ENCODE measurements around the gene CYP4X1.
"Not testable (repeated sequence)": the region's sequence is repeated elsewhere in the genome, so short reads cannot be mapped to it uniquely, and the experiment has no call there.

Gene CYP4X1

DNA sequence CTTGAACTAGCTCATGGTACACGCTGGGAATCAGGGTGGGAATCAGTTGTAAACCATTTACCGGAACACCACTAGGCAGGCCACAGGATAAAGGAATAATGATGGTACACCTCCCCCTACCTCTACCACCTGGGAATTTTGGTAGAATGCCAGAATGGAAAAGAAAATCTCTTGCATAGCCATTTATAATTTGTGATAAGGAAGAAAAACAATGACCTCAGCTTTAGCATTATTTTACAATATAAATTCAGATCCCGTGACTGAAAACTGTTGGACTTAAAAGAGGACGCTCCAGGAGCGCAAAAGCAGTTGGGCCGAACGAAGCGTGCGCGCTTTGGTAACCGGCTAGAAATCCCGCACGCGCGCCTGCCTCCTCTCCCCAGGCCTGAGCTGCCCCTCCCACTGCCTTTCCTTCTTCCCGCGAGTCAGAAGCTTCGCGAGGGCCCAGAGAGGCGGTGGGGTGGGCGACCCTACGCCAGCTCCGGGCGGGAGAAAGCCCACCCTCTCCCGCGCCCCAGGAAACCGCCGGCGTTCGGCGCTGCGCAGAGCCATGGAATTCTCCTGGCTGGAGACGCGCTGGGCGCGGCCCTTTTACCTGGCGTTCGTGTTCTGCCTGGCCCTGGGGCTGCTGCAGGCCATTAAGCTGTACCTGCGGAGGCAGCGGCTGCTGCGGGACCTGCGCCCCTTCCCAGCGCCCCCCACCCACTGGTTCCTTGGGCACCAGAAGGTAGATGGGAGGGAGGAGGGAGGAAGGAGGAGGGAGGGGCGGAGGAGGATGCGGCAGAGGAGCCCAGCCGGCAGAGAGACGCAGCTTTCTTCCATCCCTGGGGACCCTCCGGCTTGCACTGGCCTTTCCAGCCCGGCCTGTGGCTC, at the start of gene CYP4X1:
Gene CYP4X1, plus strand, starts transcription at position 402 of the 873 bp plus-strand sequence. Its CDS starts 149 bp downstream, at position 551.
- DNase-seq (ENCODE audit: low read depth in 2 of 2) = no peak

DNA sequence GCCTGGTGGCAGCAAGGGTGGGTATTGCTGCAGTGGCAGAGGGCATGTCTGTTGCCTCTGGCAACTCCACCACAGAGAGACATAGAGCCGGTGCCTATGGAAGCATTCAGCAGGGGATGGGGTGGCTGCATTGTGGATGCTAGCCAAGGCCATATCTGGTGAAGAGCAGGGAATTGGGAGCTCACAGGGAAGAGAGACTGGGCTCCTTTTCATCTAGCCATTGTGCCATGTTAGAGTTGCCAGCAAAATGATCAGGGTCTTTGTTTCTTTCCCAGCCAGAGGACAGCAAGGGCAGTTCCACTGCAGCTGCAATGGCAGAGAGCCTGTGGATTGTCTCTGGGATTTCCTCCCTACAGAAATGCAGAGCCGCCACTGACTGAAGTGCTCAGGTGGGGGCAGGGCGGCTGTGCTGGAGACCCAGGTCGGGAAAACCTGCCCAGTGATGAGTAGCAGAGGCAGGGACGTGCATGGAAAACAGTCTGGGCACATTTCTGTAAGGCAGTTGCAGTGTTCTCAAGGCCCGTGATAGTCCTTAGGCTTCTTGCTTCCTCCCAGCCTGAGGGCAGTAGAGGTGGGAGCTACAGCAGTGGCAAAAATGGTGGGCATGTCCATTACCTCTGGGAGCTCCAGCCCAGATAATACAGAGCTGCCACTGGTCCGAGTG, 40.2 kb upstream of the CYP4X1 start:
- DNase-seq (ENCODE audit: low read depth in 2 of 2) = no peak

DNA sequence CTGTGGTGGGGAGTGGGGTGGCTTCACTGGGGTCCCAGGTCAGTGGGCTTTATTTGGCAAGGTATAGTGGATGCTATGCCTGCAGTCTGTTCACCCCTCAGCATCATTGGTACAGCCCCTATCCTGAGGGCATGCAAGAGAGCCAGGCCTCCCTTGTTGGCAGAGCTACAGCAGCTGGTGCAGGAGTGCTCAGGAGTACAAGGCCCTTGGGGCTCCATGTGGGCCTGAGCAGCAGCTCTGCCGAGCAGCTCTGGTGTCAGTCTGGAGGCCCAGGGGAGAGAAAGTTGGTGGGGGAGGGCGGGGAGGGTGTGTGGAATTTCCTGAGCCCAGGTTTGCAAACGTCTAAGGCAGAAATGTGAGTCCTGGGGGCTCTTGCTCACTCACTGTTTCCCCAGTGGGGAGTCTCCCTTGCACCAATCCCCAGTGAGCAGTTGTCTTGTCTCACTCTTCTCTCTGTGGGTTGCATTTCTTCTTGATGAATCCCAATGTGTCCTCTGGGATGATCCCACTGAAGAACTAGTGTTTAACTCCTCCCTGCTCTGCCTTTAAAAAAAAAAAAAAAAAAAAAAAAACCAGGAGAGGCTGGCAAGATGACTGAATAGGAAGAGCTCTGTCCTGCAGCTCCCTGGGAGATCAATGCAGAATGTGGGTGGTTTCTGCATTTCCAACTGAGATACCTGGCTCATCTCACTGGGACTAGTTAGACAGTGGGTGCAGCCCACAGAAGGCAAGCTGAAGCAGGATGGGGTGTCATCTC, 39.5 kb upstream of the CYP4X1 start:
- no peak for DNase-seq (ENCODE audit: low read depth in 2 of 2)

DNA sequence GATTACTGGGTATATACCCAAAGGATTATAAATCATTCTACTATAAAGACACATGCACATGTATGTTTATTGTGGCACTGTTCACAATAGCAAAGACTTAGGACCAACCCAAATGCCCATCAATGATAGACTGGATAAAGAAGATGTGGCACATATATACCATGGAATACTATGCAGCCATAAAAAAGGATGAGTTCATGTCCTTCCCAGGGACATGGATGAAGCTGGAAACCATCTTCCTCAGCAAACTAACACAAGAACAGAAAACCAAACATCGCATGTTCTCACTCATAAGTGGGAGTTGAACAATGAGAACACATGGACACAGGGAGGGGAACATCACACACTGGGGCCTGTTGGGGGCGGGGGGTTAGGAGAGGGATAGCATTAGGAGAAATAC, 32.9 kb upstream of the CYP4X1 start:
- not testable (repeated sequence) for DNase-seq (ENCODE audit: low read depth in 2 of 2)

GRCh38 chr1:46991083-46991923, 32.2 kb upstream of the CYP4X1 start:
- no peak for DNase-seq (ENCODE audit: low read depth in 2 of 2)

DNA sequence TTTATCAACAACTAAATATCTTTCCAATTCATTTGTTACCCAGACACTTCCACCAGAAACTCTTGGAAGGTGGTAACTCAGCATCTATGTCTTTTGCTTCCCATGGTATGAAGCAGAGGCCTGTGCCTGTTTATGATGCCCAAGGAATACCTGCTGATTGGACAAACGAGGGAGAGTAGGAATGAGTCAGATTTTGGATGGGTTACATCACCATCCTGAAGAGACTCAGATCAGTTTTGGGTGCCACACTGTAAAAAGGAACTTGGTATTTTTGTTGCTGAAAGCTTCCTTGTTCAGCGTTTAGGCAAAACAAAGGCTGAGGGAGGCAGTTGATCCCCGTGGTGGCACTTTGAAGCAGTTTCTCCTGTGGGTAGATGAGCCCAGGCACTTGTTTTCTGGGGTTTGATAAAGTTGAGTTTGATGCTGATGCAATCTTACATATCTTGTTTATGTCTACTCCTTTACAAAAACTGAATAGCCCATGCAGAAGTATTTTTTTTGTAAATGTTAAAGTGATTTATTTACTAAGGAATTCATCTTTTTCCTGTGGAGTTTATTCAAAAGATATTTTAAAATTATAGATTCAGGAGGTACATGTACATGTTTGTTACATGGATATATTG, 26.7 kb upstream of the CYP4X1 start:
- DNase-seq (ENCODE audit: low read depth in 2 of 2) = no peak

DNA sequence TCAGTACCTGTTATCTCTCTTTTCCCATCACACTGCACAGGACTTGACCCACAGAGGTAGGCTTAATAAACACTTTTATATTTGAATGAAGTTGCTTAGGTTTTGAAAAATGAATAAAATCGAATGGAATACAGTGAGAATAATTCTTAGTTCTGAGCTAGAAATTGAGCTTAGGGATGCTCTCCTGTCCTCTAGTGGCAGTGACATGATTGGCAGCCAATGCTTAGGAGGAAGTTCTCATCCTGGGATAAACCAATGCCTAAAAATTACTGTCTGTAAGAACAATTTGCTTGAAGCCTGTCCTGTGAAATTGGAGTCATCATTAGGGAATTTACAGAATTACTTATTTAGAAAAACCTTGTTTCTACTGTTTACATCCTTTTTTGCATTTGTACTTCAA, 21.3 kb upstream of the CYP4X1 start:
- DNase-seq (ENCODE audit: low read depth in 2 of 2) = no peak

DNA sequence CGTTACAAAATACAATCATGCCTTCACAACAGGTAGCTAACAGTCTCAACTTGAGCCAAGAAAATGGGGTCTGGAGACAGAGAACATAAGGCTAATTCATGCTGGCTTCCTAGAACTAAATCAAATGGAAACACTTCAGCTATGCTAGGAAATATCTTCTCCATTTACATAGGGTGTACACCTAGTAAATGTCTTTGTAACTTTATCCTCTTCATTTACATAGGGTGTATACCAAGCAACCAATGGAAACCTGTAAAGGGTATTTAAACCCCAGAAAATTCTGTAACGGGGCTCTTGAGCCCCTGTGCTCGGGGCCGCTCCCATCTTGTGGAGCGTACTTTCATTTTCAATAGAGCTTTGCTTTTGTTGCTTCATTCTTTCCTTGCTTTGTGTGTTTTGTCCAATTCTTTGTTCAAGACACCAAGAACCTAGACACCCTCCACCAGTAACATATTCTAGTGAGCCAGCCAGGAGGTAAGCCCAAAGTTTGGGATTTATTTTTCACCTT, 19.5 kb upstream of the CYP4X1 start:
- DNase-seq (ENCODE audit: low read depth in 2 of 2) = no peak

DNA sequence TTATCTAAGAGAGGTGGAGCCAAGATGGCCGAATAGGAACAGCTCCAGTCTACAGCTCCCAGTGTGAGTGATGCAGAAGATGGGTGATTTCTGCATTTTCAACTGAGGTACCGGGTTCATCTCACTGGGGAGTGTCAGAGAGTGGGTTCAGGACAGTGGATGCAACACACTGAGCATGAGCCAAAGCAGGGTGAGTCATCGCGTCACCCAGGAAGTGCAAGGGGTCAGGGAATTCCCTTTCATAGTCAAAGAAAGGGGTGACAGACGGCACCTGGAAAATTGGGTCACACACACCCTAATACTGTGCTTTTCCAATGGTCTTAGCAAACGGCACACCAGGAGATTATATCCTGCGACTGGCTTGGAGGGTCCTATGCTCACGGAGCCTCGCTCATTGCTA, 17.0 kb upstream of the CYP4X1 start:
- DNase-seq (ENCODE audit: low read depth in 2 of 2) = not testable (repeated sequence)

DNA sequence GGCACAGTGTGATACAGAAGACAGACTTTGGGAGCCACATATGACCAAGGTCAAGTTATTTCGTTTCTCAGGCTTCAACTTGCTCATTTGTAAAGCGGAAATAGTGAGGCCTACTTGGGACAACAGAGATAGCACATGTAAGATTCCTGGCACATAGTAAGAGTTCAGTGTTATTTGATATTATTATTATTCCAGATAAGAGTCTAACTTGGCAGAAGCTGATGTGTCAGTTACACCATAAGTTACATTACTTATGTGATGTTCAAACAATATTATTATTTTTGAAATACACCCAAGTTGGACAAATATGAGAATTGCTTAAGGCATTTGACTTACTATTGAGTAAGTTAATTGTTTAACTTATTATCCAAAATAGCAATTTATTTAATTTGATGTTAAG, 10.2 kb upstream of the CYP4X1 start:
- no peak for DNase-seq (ENCODE audit: low read depth in 2 of 2)

DNA sequence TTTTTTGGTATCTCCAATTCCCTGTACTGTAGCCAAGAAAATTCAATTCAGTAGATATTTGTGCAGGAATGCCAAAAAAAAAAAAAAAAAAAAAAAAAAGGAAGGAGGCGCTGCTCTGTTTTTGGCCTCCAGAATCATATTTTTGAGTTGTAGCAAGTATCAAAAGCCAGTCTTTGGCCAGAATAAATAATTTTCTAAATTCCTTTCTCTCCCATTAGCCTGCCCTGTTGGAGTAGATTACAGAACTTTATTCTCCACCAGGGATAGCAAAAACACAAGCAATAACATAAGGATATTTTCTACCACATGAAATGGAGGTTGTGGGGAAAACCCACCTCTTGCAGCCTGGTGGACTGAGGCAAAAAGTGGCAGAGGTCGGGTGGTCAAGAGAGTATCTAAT, 2.4 kb upstream of the CYP4X1 start:
- DNase-seq (ENCODE audit: low read depth in 2 of 2) = no peak

GRCh38 chr1:47024141-47024801, 802 bp downstream of the CYP4X1 start:
- DNase-seq (ENCODE audit: low read depth in 2 of 2) = no peak

DNA sequence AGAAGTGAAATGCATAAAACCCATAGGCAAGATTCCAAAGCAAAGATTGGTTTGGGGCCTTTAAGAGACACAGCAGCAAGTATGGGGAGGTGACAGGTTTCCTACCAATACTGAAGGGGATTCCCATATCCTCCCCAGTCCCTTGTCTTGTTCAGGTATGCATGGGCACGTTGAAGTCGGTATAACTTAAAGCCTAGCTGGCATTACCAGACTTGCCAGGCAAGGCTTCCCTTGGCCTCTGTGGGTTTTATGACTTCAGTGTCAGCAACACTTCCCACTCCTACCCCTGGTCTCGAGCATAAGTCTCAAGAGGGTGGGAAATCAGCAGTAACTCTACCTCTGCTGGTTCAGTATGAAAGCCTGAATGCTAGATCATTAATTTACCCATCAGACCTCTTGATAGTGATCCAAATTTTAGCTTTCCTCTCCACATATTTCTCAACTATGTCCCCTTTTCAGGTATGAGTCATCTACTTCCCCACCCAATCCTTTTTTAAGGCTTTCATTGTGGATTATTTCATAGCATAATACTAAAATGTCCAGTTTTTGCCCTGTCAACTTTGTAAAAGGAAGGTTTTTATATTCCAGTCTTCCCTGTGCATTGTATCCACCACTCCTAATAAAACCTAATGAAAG, 6.8 kb downstream of the CYP4X1 start:
- no peak for DNase-seq (ENCODE audit: low read depth in 2 of 2)

GRCh38 chr1:47031059-47031458, 7.6 kb downstream of the CYP4X1 start:
- DNase-seq (ENCODE audit: low read depth in 2 of 2) = no peak

GRCh38 chr1:47031585-47031984, 8.1 kb downstream of the CYP4X1 start:
- DNase-seq (ENCODE audit: low read depth in 2 of 2) = no peak

- no peak for DNase-seq (ENCODE audit: low read depth in 2 of 2)
These were observed 13.3 kb downstream of the CYP4X1 start for GRCh38 chr1:47036764-47037163.

GRCh38 chr1:47059376-47059775, 35.9 kb downstream of the CYP4X1 start:
- no peak for DNase-seq (ENCODE audit: low read depth in 2 of 2)

GRCh38 chr1:47067097-47067594, 43.7 kb downstream of the CYP4X1 start, which contains the start of gene CYP4Z1:
Gene CYP4Z1 (plus strand): TSS chr1:47067231. CDS start chr1:47067491, 260 bp downstream.
- DNase-seq (ENCODE audit: low read depth in 2 of 2) = no peak

DNA sequence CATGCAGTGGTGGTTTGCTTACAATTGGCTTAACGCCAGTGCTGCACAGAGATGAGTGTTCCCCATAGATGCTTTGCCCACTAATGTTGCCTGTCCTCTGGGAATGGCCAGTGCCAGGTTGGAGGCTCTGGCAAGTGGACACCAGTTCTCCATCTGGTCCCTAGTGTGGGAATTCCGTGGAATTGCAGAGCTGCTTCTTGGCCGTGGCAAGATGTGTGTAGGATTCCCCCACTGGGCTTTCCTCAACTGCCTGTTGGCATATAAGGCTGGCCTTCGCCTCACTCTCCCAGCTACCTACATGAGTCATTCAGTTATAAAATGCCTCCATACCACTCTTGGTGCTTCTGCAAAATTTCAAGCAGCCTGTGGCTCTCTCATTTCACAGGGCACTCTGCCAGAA, 45.6 kb downstream of the CYP4X1 start:
- not testable (repeated sequence) for DNase-seq (ENCODE audit: low read depth in 2 of 2)

All from stimulated activated CD8-positive, alpha-beta memory T cell treated with anti-CD3 and anti-CD28 coated beads, Interleukin-2, amount 100 ng/mL, for 48 hours (primary cell).